H1 (cell line): ENCODE data around the gene ZBTB20. TPM values are rescaled to one million over a fixed set of nuclear protein-coding genes. Genes with fewer than 3 reads are reported as not detected.

Experiments
- CTCF ChIA-PET: fragments of 300-600 bp; sonication (Branson Sonifier 250); formaldehyde crosslinking; loops from one replicate; lab custom pipeline; 2021; ENCODE audit not compliant: partially characterized antibody; lab: Charles Lee
- POLR2A ChIA-PET: fragments of 300-600 bp; sonication (Branson Sonifier 250); formaldehyde crosslinking; loops from one replicate; lab custom pipeline; 2021; ENCODE audit warnings: inconsistent platforms; ENCODE audit not compliant: partially characterized antibody; lab: Charles Lee
- DNase-seq, 2 experiments: peaks; one replicate each; pipeline versions ENCODE4 v3.0.0 to v3.0.0-alpha.2; 2010 to 2022; ENCODE audit warnings: low spot score in 2 of 2, low read depth in 1 of 2, mixed read lengths in 1 of 2
- FAIRE-seq: peaks from 2 replicates; lab custom pipeline; 2011; peaks lifted over from hg19 to GRCh38; lab: Jason Lieb, UNC
- H2AFZ ChIP-seq: 2 replicates; pipeline ENCODE4 v1.8.1; 2012; ENCODE audit warnings: low read length, inconsistent platforms
- H2AK5ac ChIP-seq: 2 replicates; pipeline ENCODE4 v1.6.1; 2013; ENCODE audit warnings: low read depth, low read length
- H2BK120ac ChIP-seq: replicated peaks from 2 replicates; pipeline ENCODE3; 2013; ENCODE audit warnings: low read depth, low read length, inconsistent platforms
- H2BK12ac ChIP-seq: 2 replicates; pipeline ENCODE4 v1.6.1; 2013; ENCODE audit warnings: low read depth, low read length
- H2BK15ac ChIP-seq: 2 replicates; pipeline ENCODE4 v1.6.1; 2013; ENCODE audit warnings: low read length
- H2BK20ac ChIP-seq: 2 replicates; pipeline ENCODE4 v1.6.1; 2013; ENCODE audit warnings: low read length
- H2BK5ac ChIP-seq: 2 replicates; pipeline ENCODE4 v1.6.1; 2013; ENCODE audit warnings: low read depth, low read length
- H3K14ac ChIP-seq: 2 replicates; pipeline ENCODE4 v1.6.1; 2013; ENCODE audit warnings: inconsistent platforms; ENCODE audit not compliant: insufficient read length
- H3K18ac ChIP-seq: 2 replicates; pipeline ENCODE4 v1.6.1; 2013; ENCODE audit warnings: low read length; ENCODE audit errors: extremely low read depth
- H3K23ac ChIP-seq: 2 replicates; pipeline ENCODE4 v1.6.1; 2013; ENCODE audit warnings: inconsistent platforms; ENCODE audit not compliant: insufficient read length
- H3K23me2 ChIP-seq: 2 replicates; pipeline ENCODE4 v1.6.1; 2013; ENCODE audit warnings: low read depth, low read length
- H3K27ac ChIP-seq: 2 replicates; pipeline ENCODE4 v1.6.1; 2011; ENCODE audit warnings: low read depth, low read length, inconsistent platforms
- H3K27me3 ChIP-seq, 4 experiments: replicated peaks in 1 of 4; 1 replicate in 1 of 4; 2 replicates in 3 of 4; pipeline versions ENCODE4 v1.6.1 to v1.8.1; 2011 to 2013; ENCODE audit warnings: low read length in 3 of 4, mild to moderate bottlenecking in 3 of 4, inconsistent platforms in 2 of 4, mixed read lengths in 2 of 4, moderate library complexity in 1 of 4; ENCODE audit not compliant: control insufficient read depth in 3 of 4, insufficient read depth in 3 of 4; ENCODE audit errors: extremely low read depth in 1 of 4
- H3K36me3 ChIP-seq, 4 experiments: 2 replicates each; pipeline versions ENCODE4 v1.6.1 to v1.8.1; 2011 to 2013; ENCODE audit warnings: mild to moderate bottlenecking in 4 of 4, low read length in 3 of 4, moderate library complexity in 2 of 4, control low read depth in 1 of 4, inconsistent platforms in 1 of 4; ENCODE audit not compliant: insufficient read depth in 4 of 4, control insufficient read depth in 2 of 4
- H3K4ac ChIP-seq: replicated peaks from 2 replicates; pipeline ENCODE3; 2013; ENCODE audit warnings: low read length, low read depth, mixed read lengths, inconsistent platforms; ENCODE audit not compliant: insufficient read length
- H3K4me1 ChIP-seq, 4 experiments: replicated peaks in 1 of 4; 1 replicate in 1 of 4; 2 replicates in 3 of 4; pipeline versions ENCODE4 v1.6.1 to v1.8.1; 2011 to 2013; ENCODE audit warnings: low read length in 3 of 4, inconsistent platforms in 2 of 4, mixed read lengths in 1 of 4; ENCODE audit not compliant: insufficient read depth in 4 of 4, control insufficient read depth in 3 of 4
- H3K4me2 ChIP-seq, 2 experiments: 2 replicates each; pipeline versions ENCODE4 v1.6.1 to v1.8.1; 2011 to 2013; ENCODE audit warnings: low read depth in 2 of 2, low read length in 2 of 2, control low read depth in 1 of 2, inconsistent platforms in 1 of 2, mild to moderate bottlenecking in 1 of 2; ENCODE audit not compliant: insufficient read depth in 1 of 2
- H3K4me3 ChIP-seq, 4 experiments: fragments of 200-600, 300-600 bp in 1 of 4; sonication (generic), shearing (Covaris generic), sonication (Bioruptor Twin) in 1 of 4; 2 replicates each; pipeline versions ENCODE4 v1.5.1 to v1.8.1; 2011 to 2016; ENCODE audit warnings: low read length in 4 of 4, low read depth in 3 of 4, control low read depth in 2 of 4, inconsistent platforms in 2 of 4, mild to moderate bottlenecking in 2 of 4, mixed read lengths in 1 of 4, moderate library complexity in 1 of 4; ENCODE audit not compliant: insufficient read depth in 2 of 4; ENCODE audit errors: extremely low read depth in 1 of 4
- H3K56ac ChIP-seq: replicated peaks from 2 replicates; pipeline ENCODE3; 2013; ENCODE audit warnings: low read depth, mild to moderate bottlenecking, mixed read lengths, low read length, inconsistent platforms; ENCODE audit not compliant: insufficient read length
- H3K79me1 ChIP-seq: 2 replicates; pipeline ENCODE4 v1.6.1; 2013; ENCODE audit warnings: low read depth, low read length, control low read depth
- H3K79me2 ChIP-seq, 2 experiments: 2 replicates each; pipeline versions ENCODE4 v1.6.1 to v1.8.1; 2012 to 2013; ENCODE audit warnings: low read length in 2 of 2, mild to moderate bottlenecking in 2 of 2, inconsistent platforms in 1 of 2; ENCODE audit not compliant: insufficient read depth in 2 of 2, control insufficient read depth in 1 of 2
- H3K9ac ChIP-seq, 4 experiments: replicated peaks in 1 of 4; 1 replicate in 1 of 4; 2 replicates in 3 of 4; pipeline versions ENCODE4 v1.6.1 to v1.8.1; 2011 to 2013; ENCODE audit warnings: low read depth in 3 of 4, low read length in 3 of 4, control low read depth in 2 of 4, mild to moderate bottlenecking in 2 of 4, moderate library complexity in 2 of 4, inconsistent platforms in 1 of 4; ENCODE audit errors: extremely low read depth in 1 of 4
- H3K9me3 ChIP-seq, 2 experiments: 2 replicates each; pipeline versions ENCODE4 v1.6.1 to v1.8.1; 2012 to 2013; ENCODE audit warnings: mild to moderate bottlenecking in 2 of 2, moderate library complexity in 2 of 2, control low read depth in 1 of 2, inconsistent platforms in 1 of 2, low read depth in 1 of 2, low read length in 1 of 2, mixed read lengths in 1 of 2; ENCODE audit not compliant: insufficient read depth in 2 of 2
- H4K20me1 ChIP-seq, 2 experiments: replicated peaks in 1 of 2; 2 replicates each; pipeline versions ENCODE3 to v1.8.1; 2011 to 2013; ENCODE audit warnings: inconsistent platforms in 2 of 2, low read length in 2 of 2, mild to moderate bottlenecking in 1 of 2; ENCODE audit not compliant: insufficient read depth in 2 of 2, control insufficient read depth in 1 of 2
- H4K5ac ChIP-seq: 2 replicates; pipeline ENCODE4 v1.6.1; 2013; ENCODE audit warnings: low read length, low read depth, mixed read lengths, inconsistent platforms; ENCODE audit not compliant: insufficient read length
- H4K8ac ChIP-seq: 2 replicates; pipeline ENCODE4 v1.8.0; 2013; ENCODE audit warnings: mild to moderate bottlenecking, moderate library complexity, low read length, inconsistent platforms; ENCODE audit not compliant: insufficient read depth; ENCODE audit errors: extremely low read depth
- H4K91ac ChIP-seq: replicated peaks from 2 replicates; pipeline ENCODE3; 2013; ENCODE audit warnings: low read length, mixed read lengths, inconsistent platforms; ENCODE audit not compliant: insufficient read length
- ATF2 ChIP-seq: IDR thresholded peaks from 2 replicates; pipeline ENCODE4 v1.6.1; 2012; ENCODE audit warnings: low read length, inconsistent platforms
- EGR1 ChIP-seq: IDR thresholded peaks from 2 replicates; pipeline ENCODE4 v1.6.1; 2011; ENCODE audit warnings: low read depth, low read length, borderline replicate concordance
- KDM4A ChIP-seq: IDR thresholded peaks from one replicate; pipeline ENCODE4 v1.7.1; 2012; ENCODE audit warnings: low read depth, mild to moderate bottlenecking, moderate library complexity, low read length, inconsistent platforms; ENCODE audit not compliant: severe bottlenecking
- NANOG ChIP-seq: IDR thresholded peaks from 2 replicates; pipeline ENCODE4 v1.6.1; 2011; ENCODE audit warnings: low read length, low read depth, mild to moderate bottlenecking, inconsistent platforms; ENCODE audit not compliant: insufficient read depth, poor library complexity, severe bottlenecking
- RFX5 ChIP-seq: IDR thresholded peaks from 2 replicates; pipeline ENCODE4 v1.6.1; 2011; ENCODE audit warnings: low read depth, low read length, improper control_type of control experiment, borderline replicate concordance
- RXRA ChIP-seq: IDR thresholded peaks from 2 replicates; pipeline ENCODE4 v1.6.1; 2011; ENCODE audit warnings: low read depth, mild to moderate bottlenecking, low read length, moderate library complexity; ENCODE audit not compliant: insufficient read depth
- TAF1 ChIP-seq: IDR thresholded peaks from 2 replicates; pipeline ENCODE4 v1.6.1; 2011; ENCODE audit warnings: mild to moderate bottlenecking, low read depth, low read length
- TAF7 ChIP-seq: optimal IDR thresholded peaks from 2 replicates; pipeline ENCODE3; 2011; ENCODE audit warnings: low read depth, mild to moderate bottlenecking, inconsistent platforms, low read length, moderate library complexity, borderline replicate concordance
- TBP ChIP-seq: IDR thresholded peaks from 2 replicates; pipeline ENCODE4 v1.6.1; 2011; ENCODE audit warnings: low read depth, low read length, improper control_type of control experiment
- whole genome bisulfite sequencing, 2 experiments: shearing (Covaris generic) in 1 of 2; methylation state at CpG; one replicate each; pipeline versions ENCODE4 v1.1.6 to v1.1.7; 2013 to 2015; ENCODE audit warnings: low lambda C conversion rate in 2 of 2, mixed read lengths in 2 of 2, inconsistent platforms in 1 of 2, low coverage in 1 of 2, missing lambda C conversion rate in 1 of 2; ENCODE audit not compliant: insufficient replicate concordance in 2 of 2, insufficient coverage in 1 of 2, insufficient read length in 1 of 2; ENCODE audit errors: extremely low coverage in 1 of 2, missing lambda C conversion rate in 1 of 2; 5-methylcytosine and 5-hydroxymethylcytosine counted together
- polyA plus RNA-seq, 7 experiments: library from polyadenylated mRNA; depleted of rRNA in 3 of 7; stranded (reverse) in 5 of 7; unstranded in 2 of 7; fragments of >200 nt in 5 of 7; fragments of 200-250 nt in 2 of 7; gene quantifications; 1 replicate in 5 of 7; 2 replicates in 1 of 7; 4 replicates in 1 of 7; pipeline versions ENCODE4 v1.2.1 to v1.2.3, GENCODE V29; 2011 to 2013; ENCODE audit warnings: missing spikeins in 2 of 7, mixed read lengths in 2 of 7
- total RNA-seq: library from RNA; stranded (reverse); fragmentation: NEBNext Ultra II Directional; extraction: Animal tissue kit (Norgen Biotek cat#: 25700); gene quantifications from 2 replicates; pipeline ENCODE4 v1.2.1, GENCODE V29; 2021
- TF ChIP-seq, protein P1 (sequence below): IDR thresholded peaks from 2 replicates; pipeline ENCODE4 v1.6.1; 2012; ENCODE audit warnings: inconsistent platforms

Gene ZBTB20
- total and polyA plus RNA-seq, 2 of the 8 experiments (the other 6 are each of a cell fraction or from before 2014, with no cell fraction given), result 0.35 to 1.3 TPM

DNA sequence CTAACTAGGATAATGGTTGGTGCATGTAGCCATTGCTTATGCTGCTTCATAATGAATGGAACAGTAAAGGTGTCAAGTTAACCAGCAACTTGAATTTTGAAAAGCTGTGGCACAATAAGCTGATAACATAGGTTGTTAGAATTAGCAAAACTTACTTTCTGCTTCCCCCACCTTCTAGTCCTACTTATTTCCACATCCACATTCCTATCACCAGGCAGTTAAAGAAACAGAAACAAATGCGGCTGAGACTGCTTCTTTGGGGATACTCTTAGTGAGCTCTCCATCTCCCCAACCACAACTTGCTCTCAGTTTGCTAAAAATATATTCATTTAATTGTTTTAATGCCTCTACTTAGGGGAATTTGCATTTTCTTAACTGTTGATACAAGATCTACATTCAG lies 638.1 kb downstream of the ZBTB20 start:
- Histone ChIP-seq H4K91ac (no peak overlapping the region), H3K9ac (no peak overlapping the region), H3K4ac (no peak overlapping the region), H3K9me3 (no peaks in the 10 kb centered on the region), H3K23me2 (no peaks in the 10 kb centered on the region), H4K8ac (no peak overlapping the region), H2BK5ac (no peak overlapping the region), H3K27ac (no peak overlapping the region), H3K4me2 (no peak overlapping the region), H3K4me1 (peaks cover 0 to 3% (median 0%) of the 10 kb centered on the region in 4 experiments; a peak in 1 of 7 replicates), H4K20me1 (no peaks in the 10 kb centered on the region), H2BK120ac (no peak overlapping the region), H3K27me3 (no peaks in the 10 kb centered on the region), H2BK15ac (no peak overlapping the region), H3K14ac (no peak overlapping the region), H3K56ac (no peak overlapping the region), H2AFZ (no peak overlapping the region), H4K5ac (no peak overlapping the region), H3K36me3 (no peaks in the 10 kb centered on the region), H3K79me1 (no peaks in the 10 kb centered on the region), H2AK5ac (no peak overlapping the region), H3K79me2 (no peaks in the 10 kb centered on the region), H3K23ac (no peak overlapping the region), H3K18ac (no peak overlapping the region), H3K4me3 (no peak overlapping the region), H2BK20ac (no peak overlapping the region), H2BK12ac (no peak overlapping the region)
- no peak for DNase-seq
- WGBS, 2 experiments, result 83% methylated on average over 1 of the region's 1 CpG; no CpG with 5 or more reads in 1 of the 2 experiments
- TF ChIP-seq RFX5 (no peak), TAF7 (no peak), NANOG (no peak), ATF2 (no peak), TBP (no peak), EGR1 (no peak), KDM4A (no peak), TAF1 (no peak), RXRA (no peak)
- TF ChIP-seq, protein P1, sequence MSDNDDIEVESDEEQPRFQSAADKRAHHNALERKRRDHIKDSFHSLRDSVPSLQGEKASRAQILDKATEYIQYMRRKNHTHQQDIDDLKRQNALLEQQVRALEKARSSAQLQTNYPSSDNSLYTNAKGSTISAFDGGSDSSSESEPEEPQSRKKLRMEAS, result no peak
- ChIA-PET CTCF (interaction anchor here (0.9 to 1.0 kb wide), 2 partner anchors 18 to 195 kb away, joined by 3 read pairs; no protein-coding TSS in a partner anchor), POLR2A (no interaction called here)
- no peak for FAIRE-seq
